HepG2 (cell line): ENCODE measurements around the gene C19orf38. TPM values are rescaled to one million over a fixed set of nuclear protein-coding genes. Genes with fewer than 3 reads are reported as not detected.
"Not testable (repeated sequence)": the region's sequence is repeated elsewhere in the genome, so short reads cannot be mapped to it uniquely, and the experiment has no call there.

Experiments
- ATAC-seq: fragments of 200-7000 bp; cut with Tn5 transposase; 3 replicates; pipeline ENCODE4 v1.9.1; 2020; ENCODE audit warnings: mild to moderate bottlenecking, moderate library complexity
- BruUV-seq: library from RNA; stranded (reverse); fragments of 400-500 nt; replicated peaks from 2 replicates; lab custom pipeline; 2021; lab: Mats Ljungman, UMichigan
- CTCF ChIA-PET: fragments of 300-600 bp; formaldehyde crosslinking; extraction: SDS; loops from one replicate; lab custom pipeline; 2021; ENCODE audit warnings: low total read pairs, inconsistent platforms, low intra/inter-chr PET ratio; lab: Yijun Ruan, JAX
- POLR2A ChIA-PET: fragments of 350-600 bp; sonication (Branson Sonifier 250); formaldehyde crosslinking; loops from one replicate; lab custom pipeline; 2020; ENCODE audit warnings: antibody characterized with exemption, inconsistent platforms; lab: Yijun Ruan, JAX
- DNase-seq: peaks from one replicate; pipeline ENCODE4 v3.0.0-alpha.2; 2015; ENCODE audit warnings: low spot score
- FAIRE-seq: peaks from 3 replicates; lab custom pipeline; 2011; peaks lifted over from hg19 to GRCh38; lab: Jason Lieb, UNC
- H2AFZ ChIP-seq: one replicate; pipeline ENCODE4 v1.6.1; 2011; ENCODE audit warnings: low read length, inconsistent platforms
- H3K27ac ChIP-seq: fragments of 300-600 bp; 3 replicates; pipeline ENCODE4 v1.8.0; 2011; ENCODE audit warnings: mixed run types, mild to moderate bottlenecking, mixed read lengths, low read length, inconsistent platforms; ENCODE audit not compliant: insufficient read depth; ENCODE audit errors: extremely low read length
- H3K27me3 ChIP-seq, 2 experiments: fragments of 200-600 bp in 1 of 2; 2 replicates in 1 of 2; 3 replicates in 1 of 2; pipeline versions ENCODE4 v1.6.0 to v1.8.0; 2011; ENCODE audit warnings: low read length in 2 of 2, mild to moderate bottlenecking in 2 of 2, moderate library complexity in 2 of 2, inconsistent platforms in 1 of 2; ENCODE audit not compliant: insufficient read depth in 2 of 2, control insufficient read depth in 1 of 2
- H3K36me3 ChIP-seq, 2 experiments: fragments of 200-600 bp in 1 of 2; replicated peaks in 1 of 2; 2 replicates in 1 of 2; 3 replicates in 1 of 2; pipeline versions ENCODE4 v1.5.1 to v1.8.0; 2011; ENCODE audit warnings: low read length in 2 of 2, inconsistent platforms in 1 of 2; ENCODE audit not compliant: insufficient read depth in 2 of 2, control insufficient read depth in 1 of 2
- H3K4me1 ChIP-seq: 2 replicates; pipeline ENCODE4 v1.5.1; 2012; ENCODE audit warnings: low read length, inconsistent platforms; ENCODE audit not compliant: insufficient read depth
- H3K4me2 ChIP-seq: 2 replicates; pipeline ENCODE4 v1.6.0; 2011; ENCODE audit warnings: low read depth, low read length, inconsistent platforms
- H3K4me3 ChIP-seq, 3 experiments: fragments of 200-600 bp in 1 of 3; sonication (generic), shearing (Covaris generic) in 1 of 3; replicated peaks in 1 of 3; 2 replicates each; pipeline ENCODE4 v1.5.1; 2011 to 2016; ENCODE audit warnings: low read length in 3 of 3, inconsistent platforms in 2 of 3, low read depth in 2 of 3, mild to moderate bottlenecking in 2 of 3, control low read depth in 1 of 3, mixed read lengths in 1 of 3; ENCODE audit not compliant: insufficient read depth in 1 of 3
- H3K79me2 ChIP-seq: one replicate; pipeline ENCODE4 v1.6.1; 2011; ENCODE audit warnings: low read length, inconsistent platforms; ENCODE audit not compliant: insufficient read depth
- H3K9ac ChIP-seq: 2 replicates; pipeline ENCODE4 v1.6.0; 2011; ENCODE audit warnings: mild to moderate bottlenecking, low read depth, low read length, inconsistent platforms; ENCODE audit not compliant: insufficient read depth
- H3K9me3 ChIP-seq: 2 replicates; pipeline ENCODE4 v1.5.1; 2012; ENCODE audit warnings: mild to moderate bottlenecking, low read length
- H4K20me1 ChIP-seq: 2 replicates; pipeline ENCODE4 v1.6.0; 2011; ENCODE audit warnings: inconsistent platforms, mild to moderate bottlenecking, low read length, moderate library complexity; ENCODE audit not compliant: insufficient read depth
- CAMTA2 ChIP-seq: sonication (generic); formaldehyde crosslinking; IDR thresholded peaks from 2 replicates; pipeline ENCODE4 v1.4.0; 2020; ENCODE audit warnings: mild to moderate bottlenecking, missing genetic modification reagents, borderline replicate concordance
- CHD2 ChIP-seq: IDR thresholded peaks from 2 replicates; pipeline ENCODE4 v1.6.1; 2011; ENCODE audit warnings: low read depth, low read length, improper control_type of control experiment
- DNMT1 ChIP-seq: sonication (generic); formaldehyde crosslinking; IDR thresholded peaks from 2 replicates; pipeline ENCODE4 v1.5.1; 2020; ENCODE audit warnings: mild to moderate bottlenecking, missing genetic modification reagents
- DNMT3B ChIP-seq: conservative IDR thresholded peaks from 2 replicates; pipeline ENCODE4 v1.6.1; 2016; ENCODE audit warnings: missing biosample characterization, control low read depth
- KLF11 ChIP-seq: IDR thresholded peaks from 2 replicates; pipeline ENCODE4 v1.6.1; 2016; ENCODE audit warnings: missing compliant biosample characterization
- MTA1 ChIP-seq: sonication (generic); formaldehyde crosslinking; IDR thresholded peaks from 2 replicates; pipeline ENCODE4 v1.4.0; 2020; ENCODE audit warnings: missing genetic modification reagents, mild to moderate bottlenecking, borderline replicate concordance
- PATZ1 ChIP-seq: sonication (generic); formaldehyde crosslinking; IDR thresholded peaks from 2 replicates; pipeline ENCODE4 v1.4.0; 2020; ENCODE audit warnings: missing genetic modification reagents
- PHF8 ChIP-seq: sonication (generic); formaldehyde crosslinking; IDR thresholded peaks from 2 replicates; pipeline ENCODE4 v1.5.0; 2020; ENCODE audit warnings: missing genetic modification reagents
- POLR2AphosphoS5 ChIP-seq: IDR thresholded peaks from 2 replicates; pipeline ENCODE4 v1.6.1; 2012; ENCODE audit warnings: low read depth, low read length
- PRPF4 ChIP-seq: fragments of 200-400 bp; formaldehyde crosslinking; IDR thresholded peaks from 2 replicates; pipeline ENCODE4 v1.6.1; 2016; ENCODE audit warnings: low read length, low read depth; ENCODE audit not compliant: poor library complexity, severe bottlenecking
- ZBTB38 ChIP-seq: sonication (generic); formaldehyde crosslinking; IDR thresholded peaks from 2 replicates; pipeline ENCODE4 v1.5.1; 2020; ENCODE audit warnings: mild to moderate bottlenecking, missing genetic modification reagents
- ZIK1 ChIP-seq: sonication (generic); formaldehyde crosslinking; IDR thresholded peaks from 2 replicates; pipeline ENCODE4 v1.5.0; 2020; ENCODE audit warnings: mild to moderate bottlenecking, low read depth, missing genetic modification reagents, borderline replicate concordance
- ZNF414 ChIP-seq: sonication (generic); formaldehyde crosslinking; IDR thresholded peaks from 2 replicates; pipeline ENCODE4 v1.5.0; 2020; ENCODE audit warnings: missing genetic modification reagents
- whole genome bisulfite sequencing: methylation state at CpG from one replicate; pipeline ENCODE4 v1.1.6; 2017; ENCODE audit warnings: low lambda C conversion rate; 5-methylcytosine and 5-hydroxymethylcytosine counted together
- in situ Hi-C: cut with HindIII; loops from 2 replicates; pipeline ENCODE4 v1.10.0; 2017; ENCODE audit warnings: low pct_unique_long_range_greater_than_20kb; ENCODE audit not compliant: extremely low pct_ligation_motif_present
- intact Hi-C: fragments of 100-400 bp; cut with micrococcal nuclease; formaldehyde crosslinking; loops from one replicate; pipeline ENCODE4 v1.10.0; 2022; ENCODE audit not compliant: unreplicated experiment
- polyA plus RNA-seq, 8 experiments: library from polyadenylated mRNA; depleted of rRNA in 3 of 8; stranded (reverse) in 7 of 8; unstranded in 1 of 8; fragments of >200 nt; fragmentation: Illumina TruSeq in 4 of 8; extraction: Trizol in 4 of 8; gene quantifications; 2 replicates each; pipeline versions ENCODE4 v1.2.1 to v1.2.3, GENCODE V29; 2011 to 2016; ENCODE audit warnings: low read depth in 4 of 8, missing spikeins in 1 of 8, mixed read lengths in 1 of 8; ENCODE audit not compliant: insufficient read depth in 1 of 8
- total RNA-seq, 5 experiments: library from RNA; depleted of rRNA; stranded (reverse); fragments of >200 nt; fragmentation: Illumina TruSeq; extraction: Trizol; gene quantifications; 2 replicates each; pipeline ENCODE4 v1.2.3, GENCODE V29; 2016; ENCODE audit warnings: low read depth in 1 of 5
- TF ChIP-seq, protein P1 (sequence below): IDR thresholded peaks from 2 replicates; pipeline ENCODE4 v1.6.1; 2018; ENCODE audit warnings: missing genetic modification reagents

C19orf38 gene
- total and polyA plus RNA-seq, 2 of the 13 experiments (the other 11 are each of a cell fraction or from before 2014, with no cell fraction given), result 0.11 TPM; not detected in 1

DNA sequence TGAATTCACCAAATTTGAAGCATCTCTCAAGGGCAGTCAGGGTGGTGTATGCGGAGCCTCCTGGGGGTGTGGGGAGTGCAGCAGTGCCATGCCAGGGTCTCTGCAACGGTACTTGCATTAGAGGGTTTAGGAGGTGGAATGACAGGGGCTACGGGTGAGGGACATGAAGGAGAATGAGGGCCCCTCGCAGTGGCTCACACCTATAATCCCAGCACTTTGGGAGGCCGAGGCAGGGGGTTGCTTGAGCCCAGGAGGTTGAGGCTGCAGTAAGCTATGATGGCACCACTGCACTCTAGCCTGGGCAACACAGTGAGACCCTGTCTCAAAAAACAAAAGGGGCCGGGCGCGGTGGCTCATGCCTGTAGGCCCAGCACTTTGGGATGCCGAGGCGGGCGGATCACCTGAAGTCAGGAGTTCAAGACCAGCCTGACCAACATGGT lies 21.7 kb downstream of the C19orf38 start:
- WGBS, result 74% methylated on average over 11 of the region's 11 CpGs
- ATAC-seq, H3K27me3 ChIP-seq, FAIRE-seq, H2AFZ ChIP-seq: not testable (repeated sequence)
- 0 out of 2 replicates have a peak, but pooled peaks have one; percentile 29 for TF ChIP-seq CAMTA2 (CRISPR knock-in tag)
- TF ChIP-seq, all 625 proteins: peak for 1; not testable (repeated sequence) for 624
- Histone ChIP-seq H3K79me2 (peaks cover 26% of the 10 kb centered on the region), H3K4me1 (peaks cover 59% of the 10 kb centered on the region), H3K4me2 (peak overlapping the region; percentile 55; the same call in 1 of the 2 replicates)
- intact Hi-C loops, result loop anchor here (10.0 kb wide), 1 partner anchor 55 kb away; the partner anchor contains the start of genes TIMM29 and YIPF2
- H3K9ac ChIP-seq, H3K36me3 ChIP-seq, POLR2A ChIA-PET, DNase-seq, BruUV-seq, H3K27ac ChIP-seq, H4K20me1 ChIP-seq, in situ Hi-C loops, H3K9me3 ChIP-seq, CTCF ChIA-PET, H3K4me3 ChIP-seq: not testable (repeated sequence)

GRCh38 chr19:10870501-10870954 lies 22.3 kb downstream of the C19orf38 start:
- Histone ChIP-seq H3K27me3 (no peaks in the 10 kb centered on the region), H3K9ac (peak overlapping the region; percentile 49), H3K9me3 (no peaks in the 10 kb centered on the region), H3K4me2 (peak overlapping the region; percentile 95), H3K36me3 (no peaks in the 10 kb centered on the region), H4K20me1 (no peaks in the 10 kb centered on the region), H3K4me3 (peak overlapping the region; percentile 61 to 81 (median 65)), H3K79me2 (peaks cover 30% of the 10 kb centered on the region), H3K27ac (peak overlapping the region; percentile 50), H2AFZ (peak overlapping the region; percentile 12), H3K4me1 (peaks cover 56% of the 10 kb centered on the region)
- DNase-seq (no peak), FAIRE-seq (no peak), ATAC-seq (peak; percentile 52)
- in situ Hi-C loops (no loop called here), intact Hi-C loops (loop anchor here (10.0 kb wide), 1 partner anchor 54 kb away; the partner anchor contains the start of genes TIMM29 and YIPF2)
- BruUV-seq, result no TSS peak
- WGBS, result 2% methylated on average over 15 of the region's 22 CpGs
- ChIA-PET POLR2A (interaction anchor here (0.7 kb wide), 1 partner anchor 298 kb away, joined by 4 read pairs; no protein-coding TSS in a partner anchor), CTCF (no interaction called here)
- TF ChIP-seq ZBTB38 (CRISPR knock-in tag) (0 out of 2 replicates have a peak, but pooled peaks have one; percentile 5), DNMT3B (CRISPR knock-in tag) (no peak), KLF11 (CRISPR knock-in tag) (no peak), PHF8 (CRISPR knock-in tag) (peak; percentile 37; the same call in 1 of the 2 replicates), ZIK1 (CRISPR knock-in tag) (no peak), PATZ1 (CRISPR knock-in tag) (peak; percentile 58; the same call in 1 of the 2 replicates), DNMT1 (CRISPR knock-in tag) (no peak), POLR2AphosphoS5 (peak; percentile 68), PRPF4 (peak; percentile 38), CHD2 (0 out of 2 replicates have a peak, but pooled peaks have one; percentile 47), MTA1 (CRISPR knock-in tag) (no peak), ZNF414 (CRISPR knock-in tag) (no peak)
- TF ChIP-seq, protein P1, sequence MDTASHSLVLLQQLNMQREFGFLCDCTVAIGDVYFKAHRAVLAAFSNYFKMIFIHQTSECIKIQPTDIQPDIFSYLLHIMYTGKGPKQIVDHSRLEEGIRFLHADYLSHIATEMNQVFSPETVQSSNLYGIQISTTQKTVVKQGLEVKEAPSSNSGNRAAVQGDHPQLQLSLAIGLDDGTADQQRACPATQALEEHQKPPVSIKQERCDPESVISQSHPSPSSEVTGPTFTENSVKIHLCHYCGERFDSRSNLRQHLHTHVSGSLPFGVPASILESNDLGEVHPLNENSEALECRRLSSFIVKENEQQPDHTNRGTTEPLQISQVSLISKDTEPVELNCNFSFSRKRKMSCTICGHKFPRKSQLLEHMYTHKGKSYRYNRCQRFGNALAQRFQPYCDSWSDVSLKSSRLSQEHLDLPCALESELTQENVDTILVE, result peak; percentile 3; the same call in 1 of the 2 replicates
